GM21423 (cell line): Measurements from ENCODE around the gene TREML1.
"Not testable (repeated sequence)": the region's sequence is repeated elsewhere in the genome, so short reads cannot be mapped to it uniquely, and the experiment has no call there.

ENCODE experiments used
- ATAC-seq: cut with Tn5 transposase; IDR thresholded peaks from one replicate; pipeline ENCODE4 v1.9.1; 2021; ENCODE audit warnings: mild to moderate bottlenecking, moderate library complexity; ENCODE audit not compliant: unreplicated experiment

The TREML1 gene

GRCh38 chr6:41153451-41153850, 696 bp downstream of the TREML1 start:
- no peak for ATAC-seq

- no peak for ATAC-seq
These were observed 3.5 kb downstream of the TREML1 start for GRCh38 chr6:41150671-41151070.

- no peak for ATAC-seq
These were observed 6.2 kb downstream of the TREML1 start for GRCh38 chr6:41147917-41148316.

GRCh38 chr6:41136911-41137310, 17.2 kb downstream of the TREML1 start:
- no peak for ATAC-seq

GRCh38 chr6:41135062-41135832, 18.9 kb downstream of the TREML1 start:
- ATAC-seq: no peak

GRCh38 chr6:41132254-41132653, 21.9 kb downstream of the TREML1 start:
- ATAC-seq: no peak

GRCh38 chr6:41125282-41125681, 28.9 kb downstream of the TREML1 start:
- no peak for ATAC-seq

- ATAC-seq: no peak
These were observed 31.2 kb downstream of the TREML1 start for GRCh38 chr6:41122918-41123317.

- no peak for ATAC-seq
These were observed 31.8 kb downstream of the TREML1 start for GRCh38 chr6:41122373-41122772.

- no peak for ATAC-seq
These were observed 34.1 kb downstream of the TREML1 start for GRCh38 chr6:41120058-41120457.

- no peak for ATAC-seq
These were observed 34.6 kb downstream of the TREML1 start for GRCh38 chr6:41119508-41119907.

GRCh38 chr6:41115027-41115426, 39.1 kb downstream of the TREML1 start:
- ATAC-seq: not testable (repeated sequence)

- no peak for ATAC-seq
These were observed 43.1 kb downstream of the TREML1 start for GRCh38 chr6:41111017-41111416.

GRCh38 chr6:41103847-41104246, 50.3 kb downstream of the TREML1 start:
- no peak for ATAC-seq

- ATAC-seq: no peak
These were observed 53.3 kb downstream of the TREML1 start for GRCh38 chr6:41100871-41101287.
